CD4-positive, CD25-positive, alpha-beta regulatory T cell (primary cell): Measurements from ENCODE around the gene SPNS3. TPM values are rescaled to one million over a fixed set of nuclear protein-coding genes. Genes with fewer than 3 reads are reported as not detected.
A peak's percentile ranks its signal among the peaks of the same experiment; 100 is the strongest.

Source experiments
- ATAC-seq, 2 donors: fragments of 150-1000 bp; cut with Tn5 transposase; one replicate each; pipeline ENCODE4 v1.10.0; 2021; ENCODE audit warnings: low read depth in 2 of 2, moderate number of reproducible peaks in 2 of 2, moderate library complexity in 1 of 2
- DNase-seq, 3 donors: peaks; one replicate each; pipeline versions ENCODE4 v3.0.0 to v3.0.0-alpha.2; 2012 to 2022; ENCODE audit warnings: mixed read lengths in 1 of 3
- H3K27ac ChIP-seq: one replicate; pipeline ENCODE4 v1.7.0; 2013; ENCODE audit warnings: mild to moderate bottlenecking, low read length; ENCODE audit not compliant: insufficient read depth, poor library complexity, severe bottlenecking
- H3K27me3 ChIP-seq: one replicate; pipeline ENCODE4 v1.7.0; 2013; ENCODE audit warnings: low read length; ENCODE audit not compliant: control insufficient read depth, insufficient read depth
- H3K36me3 ChIP-seq: one replicate; pipeline ENCODE4 v1.7.0; 2013; ENCODE audit warnings: mild to moderate bottlenecking, low read length, moderate library complexity; ENCODE audit not compliant: control insufficient read depth, insufficient read depth
- H3K4me1 ChIP-seq: 2 replicates; pipeline ENCODE4 v1.7.0; 2013; ENCODE audit warnings: mild to moderate bottlenecking, low read length; ENCODE audit not compliant: insufficient read depth, control insufficient read depth, poor library complexity, severe bottlenecking
- H3K4me3 ChIP-seq: one replicate; pipeline ENCODE4 v1.7.0; 2013; ENCODE audit warnings: low read depth, mild to moderate bottlenecking, low read length, moderate library complexity
- H3K9me3 ChIP-seq, 2 experiments: 1 replicate in 1 of 2; 2 replicates in 1 of 2; pipeline ENCODE4 v1.7.0; 2013; ENCODE audit warnings: low read length in 2 of 2, mild to moderate bottlenecking in 1 of 2, moderate library complexity in 1 of 2; ENCODE audit not compliant: control insufficient read depth in 2 of 2
- H3K27ac Mint-ChIP-seq, 3 donors: one replicate each; pipeline ENCODE4 v1.8.0; 2020 to 2022; ENCODE audit warnings: mild to moderate bottlenecking in 3 of 3, mixed read lengths in 3 of 3, moderate library complexity in 2 of 3
- H3K27me3 Mint-ChIP-seq: one replicate; pipeline ENCODE4 v1.8.0; 2022; ENCODE audit warnings: mild to moderate bottlenecking, mixed read lengths
- H3K36me3 Mint-ChIP-seq: one replicate; pipeline ENCODE4 v1.8.0; 2020; ENCODE audit warnings: mixed read lengths
- H3K4me1 Mint-ChIP-seq, 4 donors: one replicate each; pipeline ENCODE4 v1.8.0; 2020 to 2022; ENCODE audit warnings: mixed read lengths in 4 of 4, mild to moderate bottlenecking in 1 of 4
- H3K4me3 Mint-ChIP-seq, 4 donors: one replicate each; pipeline ENCODE4 v1.8.0; 2020 to 2022; ENCODE audit warnings: mild to moderate bottlenecking in 4 of 4, mixed read lengths in 4 of 4, moderate library complexity in 3 of 4
- H3K9me3 Mint-ChIP-seq, 7 donors: one replicate each; pipeline ENCODE4 v1.8.0; 2020 to 2022; ENCODE audit warnings: mixed read lengths in 7 of 7, mild to moderate bottlenecking in 3 of 7, moderate library complexity in 2 of 7
- polyA plus RNA-seq, 4 donors: library from polyadenylated mRNA; unstranded; fragments of 300-500 nt; fragmentation: Illumina TruSeq; gene quantifications; one replicate each; pipeline ENCODE4 v1.2.3, GENCODE V29; 2021
- total RNA-seq: library from RNA; stranded (reverse); gene quantifications from one replicate; pipeline ENCODE4 v1.2.3, GENCODE V29; 2022

Gene SPNS3
- 2.5 TPM for total RNA-seq
- polyA plus RNA-seq, result 1 to 10 TPM; 4.5 to 8.8 (median 7.7) TPM

GRCh38 chr17:4433515-4434031, at the start of gene SPNS3:
Gene SPNS3, plus strand, starts transcription at chr17:4433940. Its CDS starts 28 bp downstream, at chr17:4433968.
- DNase-seq, result peak in 2 of 3 donors; percentile 17 to 74
- Mint-ChIP-seq H3K27ac (peak within 1 kb of the TSS in 2 of 3 donors; percentile 74 to 83), H3K4me3 (peak within 1 kb of the TSS in 3 of 4 donors; percentile 47 to 77 (median 49)), H3K4me1 (peaks cover 0 to 24% (median 16%) of the 10 kb centered on the region in 4 donors), H3K36me3 (no peaks in the 10 kb centered on the region), H3K27me3 (no peaks in the 10 kb centered on the region), H3K9me3 (peaks cover 0 to 2% (median 0%) of the 10 kb centered on the region in 7 donors)
- peak; percentile 71 for ATAC-seq
- Histone ChIP-seq H3K4me3 (peak within 1 kb of the TSS; percentile 21), H3K36me3 (no peaks in the 10 kb centered on the region), H3K27ac (no peak within 1 kb of the TSS), H3K27me3 (no peaks in the 10 kb centered on the region), H3K4me1 (peaks cover 13% of the 10 kb centered on the region), H3K9me3 (no peaks in the 10 kb centered on the region)

- Mint-ChIP-seq H3K4me3 (no peak overlapping the region), H3K9me3 (no peaks in the 10 kb centered on the region), H3K4me1 (peaks cover 0 to 6% (median 4%) of the 10 kb centered on the region in 4 donors), H3K36me3 (no peaks in the 10 kb centered on the region), H3K27me3 (peaks cover 10% of the 10 kb centered on the region), H3K27ac (no peak overlapping the region)
- ATAC-seq (no peak), DNase-seq (no peak)
- H3K4me3 ChIP-seq, result no peak overlapping the region
- no peaks in the 10 kb centered on the region for H3K4me1 ChIP-seq
- no peaks in the 10 kb centered on the region for H3K36me3 ChIP-seq
- no peaks in the 10 kb centered on the region for H3K9me3 ChIP-seq
- H3K27ac ChIP-seq, result no peak overlapping the region
- H3K27me3 ChIP-seq, result no peaks in the 10 kb centered on the region
Observed at GRCh38 chr17:4386406-4386805, 47.3 kb upstream of the SPNS3 start.

GRCh38 chr17:4387137-4387536, 46.6 kb upstream of the SPNS3 start:
- H3K27ac ChIP-seq, result no peak overlapping the region
- no peaks in the 10 kb centered on the region for H3K27me3 ChIP-seq
- Mint-ChIP-seq H3K27ac (no peak overlapping the region), H3K4me3 (no peak overlapping the region), H3K36me3 (no peaks in the 10 kb centered on the region), H3K9me3 (no peaks in the 10 kb centered on the region), H3K4me1 (peaks cover 0 to 5% (median 3%) of the 10 kb centered on the region in 4 donors), H3K27me3 (peaks cover 10% of the 10 kb centered on the region)
- H3K4me3 ChIP-seq, result no peak overlapping the region
- ATAC-seq, result no peak
- no peaks in the 10 kb centered on the region for H3K9me3 ChIP-seq
- no peaks in the 10 kb centered on the region for H3K36me3 ChIP-seq
- no peaks in the 10 kb centered on the region for H3K4me1 ChIP-seq
- DNase-seq, result no peak

- DNase-seq (no peak), ATAC-seq (no peak)
- Histone ChIP-seq H3K27ac (no peak overlapping the region), H3K27me3 (no peaks in the 10 kb centered on the region), H3K4me3 (no peak overlapping the region), H3K9me3 (no peaks in the 10 kb centered on the region), H3K4me1 (no peaks in the 10 kb centered on the region), H3K36me3 (no peaks in the 10 kb centered on the region)
- Mint-ChIP-seq H3K4me3 (no peak overlapping the region), H3K9me3 (no peaks in the 10 kb centered on the region), H3K27me3 (peaks cover 6% of the 10 kb centered on the region), H3K36me3 (no peaks in the 10 kb centered on the region), H3K27ac (no peak overlapping the region), H3K4me1 (peaks cover 0 to 3% (median 0%) of the 10 kb centered on the region in 4 donors)
Observed at GRCh38 chr17:4389079-4389478, 44.7 kb upstream of the SPNS3 start.

GRCh38 chr17:4393806-4394205, 39.9 kb upstream of the SPNS3 start:
- no peak overlapping the region for H3K27ac ChIP-seq

GRCh38 chr17:4394208-4395110, 39.3 kb upstream of the SPNS3 start:
- H3K27me3 ChIP-seq, result no peaks in the 10 kb centered on the region
- DNase-seq (no peak), ATAC-seq (no peak)
- H3K4me1 Mint-ChIP-seq, result peaks cover 0 to 15% (median 8%) of the 10 kb centered on the region in 4 donors
- H3K9me3 Mint-ChIP-seq, result no peaks in the 10 kb centered on the region
- H3K4me3 ChIP-seq, result no peak overlapping the region
- no peaks in the 10 kb centered on the region for H3K36me3 Mint-ChIP-seq
- H3K27ac Mint-ChIP-seq, result peak overlapping the region in 2 of 3 donors; percentile 20 to 72
- H3K36me3 ChIP-seq, result no peaks in the 10 kb centered on the region
- H3K4me1 ChIP-seq, result peaks cover 6% of the 10 kb centered on the region
- no peak overlapping the region for H3K27ac ChIP-seq
- H3K4me3 Mint-ChIP-seq, result no peak overlapping the region
- no peaks in the 10 kb centered on the region for H3K9me3 ChIP-seq
- peaks cover 6% of the 10 kb centered on the region for H3K27me3 Mint-ChIP-seq

More at GRCh38 chr17:4393806-4394205, 39.9 kb upstream of the SPNS3 start:
- no peaks in the 10 kb centered on the region for H3K27me3 ChIP-seq
- peak overlapping the region in 1 of 3 donors; percentile 20 for H3K27ac Mint-ChIP-seq
- H3K4me3 Mint-ChIP-seq, result peak overlapping the region in 1 of 4 donors; percentile 28
- no peaks in the 10 kb centered on the region for H3K36me3 Mint-ChIP-seq
- H3K36me3 ChIP-seq, result no peaks in the 10 kb centered on the region
- H3K9me3 Mint-ChIP-seq, result no peaks in the 10 kb centered on the region
- ATAC-seq, result no peak
- DNase-seq, result no peak
- H3K4me1 ChIP-seq, result peaks cover 6% of the 10 kb centered on the region
- peaks cover 4% of the 10 kb centered on the region for H3K27me3 Mint-ChIP-seq
- no peak overlapping the region for H3K4me3 ChIP-seq
- H3K4me1 Mint-ChIP-seq, result peaks cover 0 to 15% (median 8%) of the 10 kb centered on the region in 4 donors
- no peaks in the 10 kb centered on the region for H3K9me3 ChIP-seq

- peaks cover 6% of the 10 kb centered on the region for H3K27me3 Mint-ChIP-seq
- Histone ChIP-seq H3K9me3 (no peaks in the 10 kb centered on the region), H3K27me3 (no peaks in the 10 kb centered on the region), H3K4me3 (no peak overlapping the region), H3K27ac (no peak overlapping the region), H3K36me3 (no peaks in the 10 kb centered on the region), H3K4me1 (peaks cover 6% of the 10 kb centered on the region)
- DNase-seq, result no peak
- peaks cover 0 to 15% (median 8%) of the 10 kb centered on the region in 4 donors for H3K4me1 Mint-ChIP-seq
- peak overlapping the region in 2 of 3 donors; percentile 31 to 72 for H3K27ac Mint-ChIP-seq
- ATAC-seq, result no peak
- no peaks in the 10 kb centered on the region for H3K36me3 Mint-ChIP-seq
- H3K9me3 Mint-ChIP-seq, result no peaks in the 10 kb centered on the region
- no peak overlapping the region for H3K4me3 Mint-ChIP-seq
Observed at GRCh38 chr17:4395111-4395478, 38.6 kb upstream of the SPNS3 start.
